HEK293 (cell line): ENCODE results near the gene PARD3B.

Source experiments
- PBX3 ChIP-seq: sonication (generic); formaldehyde crosslinking; IDR thresholded peaks from 2 replicates; pipeline ENCODE4 v1.8.1; 2022; ENCODE audit warnings: mild to moderate bottlenecking, moderate library complexity, missing genetic modification reagents
- TF ChIP-seq, protein P1 (sequence below): fragments of 450-650 bp; formaldehyde crosslinking; IDR thresholded peaks from 2 replicates; pipeline ENCODE4 v1.5.1; 2016; ENCODE audit warnings: missing biosample characterization, missing genetic modification characterization

GRCh38 chr2:204566439-204566838 lies 21.2 kb downstream of the PARD3B start:
- TF ChIP-seq PBX3 (CRISPR knock-in tag) = no peak
- TF ChIP-seq, protein P1, sequence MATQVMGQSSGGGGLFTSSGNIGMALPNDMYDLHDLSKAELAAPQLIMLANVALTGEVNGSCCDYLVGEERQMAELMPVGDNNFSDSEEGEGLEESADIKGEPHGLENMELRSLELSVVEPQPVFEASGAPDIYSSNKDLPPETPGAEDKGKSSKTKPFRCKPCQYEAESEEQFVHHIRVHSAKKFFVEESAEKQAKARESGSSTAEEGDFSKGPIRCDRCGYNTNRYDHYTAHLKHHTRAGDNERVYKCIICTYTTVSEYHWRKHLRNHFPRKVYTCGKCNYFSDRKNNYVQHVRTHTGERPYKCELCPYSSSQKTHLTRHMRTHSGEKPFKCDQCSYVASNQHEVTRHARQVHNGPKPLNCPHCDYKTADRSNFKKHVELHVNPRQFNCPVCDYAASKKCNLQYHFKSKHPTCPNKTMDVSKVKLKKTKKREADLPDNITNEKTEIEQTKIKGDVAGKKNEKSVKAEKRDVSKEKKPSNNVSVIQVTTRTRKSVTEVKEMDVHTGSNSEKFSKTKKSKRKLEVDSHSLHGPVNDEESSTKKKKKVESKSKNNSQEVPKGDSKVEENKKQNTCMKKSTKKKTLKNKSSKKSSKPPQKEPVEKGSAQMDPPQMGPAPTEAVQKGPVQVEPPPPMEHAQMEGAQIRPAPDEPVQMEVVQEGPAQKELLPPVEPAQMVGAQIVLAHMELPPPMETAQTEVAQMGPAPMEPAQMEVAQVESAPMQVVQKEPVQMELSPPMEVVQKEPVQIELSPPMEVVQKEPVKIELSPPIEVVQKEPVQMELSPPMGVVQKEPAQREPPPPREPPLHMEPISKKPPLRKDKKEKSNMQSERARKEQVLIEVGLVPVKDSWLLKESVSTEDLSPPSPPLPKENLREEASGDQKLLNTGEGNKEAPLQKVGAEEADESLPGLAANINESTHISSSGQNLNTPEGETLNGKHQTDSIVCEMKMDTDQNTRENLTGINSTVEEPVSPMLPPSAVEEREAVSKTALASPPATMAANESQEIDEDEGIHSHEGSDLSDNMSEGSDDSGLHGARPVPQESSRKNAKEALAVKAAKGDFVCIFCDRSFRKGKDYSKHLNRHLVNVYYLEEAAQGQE (tag by site-specific recombination) = no peak
